HG03565 (cell line): ENCODE measurements around the gene SPNS1.

ENCODE experiments used
- ATAC-seq: cut with Tn5 transposase; IDR thresholded peaks from one replicate; pipeline ENCODE4 v1.9.1; 2021; ENCODE audit warnings: mild to moderate bottlenecking, moderate library complexity; ENCODE audit not compliant: unreplicated experiment

SPNS1 gene

DNA sequence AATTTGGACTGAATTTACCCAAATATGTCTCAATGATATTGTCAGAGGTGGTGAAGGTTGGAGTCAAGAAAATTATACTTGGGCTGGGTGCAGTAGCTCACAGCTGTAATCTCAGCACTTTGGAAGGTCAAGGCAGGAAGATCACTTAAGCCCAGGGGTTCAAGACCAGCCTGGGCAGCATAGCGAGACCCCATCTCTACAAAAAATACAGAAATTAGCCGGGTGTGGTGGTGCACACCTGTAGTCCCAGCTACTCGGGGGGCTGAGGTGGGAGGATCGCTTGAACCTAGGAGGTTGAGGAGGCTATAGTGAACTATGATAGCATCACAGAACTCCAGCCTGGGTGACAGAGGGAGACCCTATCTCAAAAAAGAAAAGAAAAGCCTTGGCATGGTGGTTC is 51.2 kb downstream of the SPNS1 start:
- no peak for ATAC-seq

DNA sequence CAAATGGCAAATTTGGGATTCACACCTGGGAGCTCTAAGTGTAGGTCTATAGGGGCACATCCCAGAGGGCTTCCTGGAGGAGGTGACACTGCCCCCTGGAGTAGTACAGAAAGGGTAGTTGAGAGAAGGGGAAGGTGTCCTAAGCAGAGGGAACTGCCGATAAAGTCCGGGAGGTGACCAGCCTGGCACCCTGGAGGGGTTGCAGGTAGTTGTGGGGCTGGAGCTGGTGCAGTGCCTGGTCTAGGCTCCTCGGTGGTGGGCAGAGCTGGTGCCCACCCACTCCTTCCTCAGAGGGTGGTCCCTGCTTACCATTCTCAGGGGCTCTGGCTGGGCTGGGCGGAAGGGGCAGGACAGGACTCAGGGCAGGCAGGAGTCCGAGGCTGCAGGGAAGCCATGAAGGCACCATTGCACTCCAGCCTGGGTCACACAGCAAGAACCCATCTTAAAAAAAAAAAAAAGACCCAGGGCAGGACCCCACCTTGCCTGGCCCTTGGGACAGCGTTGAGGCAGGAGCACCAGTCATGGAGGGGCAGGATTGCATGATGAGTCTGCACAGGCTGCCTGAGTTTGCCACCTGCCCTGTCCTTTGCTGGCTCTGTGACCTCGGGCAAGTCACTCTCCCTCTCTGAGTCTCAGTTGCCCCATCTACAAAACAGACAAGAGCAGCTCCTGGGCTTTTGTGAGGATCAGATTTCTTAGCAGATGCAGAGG is 54.0 kb downstream of the SPNS1 start:
- ATAC-seq: no peak

DNA sequence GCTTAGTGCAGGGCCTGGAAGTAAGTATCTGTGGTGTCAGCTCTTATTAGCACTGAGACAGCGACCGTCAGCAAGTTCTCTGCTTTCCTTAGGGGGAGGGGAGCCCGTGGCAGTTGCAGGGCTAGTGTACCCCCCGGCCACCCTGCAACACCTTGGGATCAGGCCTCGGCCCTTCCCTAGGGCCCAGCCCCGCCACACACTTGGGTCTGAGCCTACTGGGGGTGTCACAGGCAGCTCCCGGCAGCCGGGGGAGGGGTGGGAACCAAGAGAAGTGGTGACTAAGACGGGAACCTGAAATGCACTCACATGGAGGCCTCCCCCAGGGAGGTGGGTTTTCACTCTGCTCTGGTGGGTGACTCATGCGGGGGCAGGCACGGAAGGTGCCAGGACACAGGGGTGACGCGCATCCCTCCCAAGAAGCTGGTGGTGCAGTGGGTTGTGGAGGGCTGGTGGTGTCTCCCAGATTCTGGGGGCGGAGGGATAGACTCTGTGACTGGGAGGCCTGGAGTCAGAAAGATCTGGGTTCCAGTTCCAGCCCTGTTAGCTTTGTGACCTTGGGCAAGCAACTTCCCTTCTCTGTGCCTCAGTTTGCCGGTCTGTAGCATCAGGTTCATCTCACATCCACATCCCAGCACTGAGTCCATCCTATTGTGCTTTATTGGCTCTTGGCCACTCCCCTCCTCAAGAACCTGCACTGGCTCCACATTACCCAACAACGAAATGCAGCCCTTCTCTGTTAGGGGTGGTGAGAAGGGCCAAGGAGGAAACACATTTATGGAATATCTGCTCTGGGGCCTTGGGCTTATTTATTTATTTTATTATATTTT is 54.8 kb downstream of the SPNS1 start:
- ATAC-seq: no peak

DNA sequence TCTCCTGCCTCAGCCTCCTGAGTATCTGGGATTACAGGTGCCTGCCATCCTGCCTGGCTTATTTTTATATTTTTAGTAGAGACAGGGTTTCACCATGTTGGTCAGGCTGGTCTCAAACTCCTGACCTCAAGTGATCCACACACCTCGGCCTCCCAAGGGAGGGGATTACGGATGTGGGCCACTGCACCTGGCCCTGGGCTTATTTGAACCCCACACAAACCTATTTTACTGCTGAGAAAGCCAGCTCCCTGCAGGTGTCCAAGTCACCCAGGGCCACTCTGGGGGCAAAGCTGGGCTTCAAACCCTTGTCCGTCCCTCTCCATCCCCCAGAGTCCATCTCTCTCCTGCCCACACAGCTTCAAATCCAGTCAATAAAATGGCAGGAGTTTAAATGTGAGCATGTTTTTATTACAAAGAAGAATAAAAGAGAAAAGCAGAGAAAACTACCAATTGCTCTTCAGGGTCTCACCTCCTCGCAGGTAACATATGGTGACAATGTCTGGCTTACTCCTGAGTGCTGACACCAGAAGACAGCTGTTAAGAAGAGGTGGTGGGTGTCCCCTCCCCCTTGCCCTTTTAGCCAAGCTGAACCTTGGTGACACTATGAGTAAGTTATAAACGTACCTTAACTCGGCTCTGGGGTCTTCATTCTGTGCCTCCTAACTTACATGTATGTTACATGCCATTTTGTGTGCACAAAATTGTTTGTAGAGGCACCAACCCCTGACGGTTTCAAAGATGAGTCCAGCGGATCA is 55.7 kb downstream of the SPNS1 start:
- no peak for ATAC-seq
